Stomach smooth muscle (tissue), 2 donors: ENCODE measurements around the gene SDK2.

Experiments used
- H3K27ac ChIP-seq: one replicate; pipeline ENCODE4 v1.7.0; 2013; ENCODE audit warnings: mild to moderate bottlenecking, low read length, inconsistent platforms
- H3K27me3 ChIP-seq, 2 donors: one replicate each; pipeline ENCODE4 v1.7.0; 2013; ENCODE audit warnings: low read length in 2 of 2; ENCODE audit not compliant: insufficient read depth in 2 of 2, control insufficient read depth in 1 of 2
- H3K36me3 ChIP-seq, 2 donors: one replicate each; pipeline ENCODE4 v1.7.0; 2013; ENCODE audit warnings: low read length in 2 of 2; ENCODE audit not compliant: control insufficient read depth in 2 of 2, insufficient read depth in 2 of 2
- H3K4me1 ChIP-seq: one replicate; pipeline ENCODE4 v1.7.0; 2013; ENCODE audit warnings: low read length; ENCODE audit not compliant: control insufficient read depth, insufficient read depth
- H3K4me3 ChIP-seq, 2 donors: one replicate each; pipeline ENCODE4 v1.7.0; 2013; ENCODE audit warnings: low read length in 2 of 2
- H3K9ac ChIP-seq, 2 donors: one replicate each; pipeline ENCODE4 v1.7.0; 2013; ENCODE audit warnings: low read length in 2 of 2, mild to moderate bottlenecking in 1 of 2
- H3K9me3 ChIP-seq, 2 donors: one replicate each; pipeline ENCODE4 v1.7.0; 2013; ENCODE audit warnings: low read length in 2 of 2; ENCODE audit not compliant: control insufficient read depth in 2 of 2
- donor health status: healthy.
- donor health status: Pancreatic carcinoma.

Gene SDK2

GRCh38 chr17:73653810-73654209, 9.6 kb upstream of the SDK2 start:
- Histone ChIP-seq H3K4me3 (no peak overlapping the region), H3K36me3 (no peaks in the 10 kb centered on the region), H3K27ac (no peak overlapping the region), H3K9me3 (peaks cover 6 to 8% of the 10 kb centered on the region in 2 donors), H3K9ac (no peak overlapping the region), H3K4me1 (peaks cover 3% of the 10 kb centered on the region), H3K27me3 (peaks cover 0 to 8% of the 10 kb centered on the region in 2 donors)

- H3K27me3 ChIP-seq, result peaks cover 6 to 15% of the 10 kb centered on the region in 2 donors
- peaks cover 3% of the 10 kb centered on the region for H3K4me1 ChIP-seq
- H3K27ac ChIP-seq, result no peak overlapping the region
- H3K36me3 ChIP-seq, result no peaks in the 10 kb centered on the region
- H3K4me3 ChIP-seq, result no peak overlapping the region
- no peak overlapping the region for H3K9ac ChIP-seq
- peaks cover 6 to 8% of the 10 kb centered on the region in 2 donors for H3K9me3 ChIP-seq
Measured at GRCh38 chr17:73652886-73653480, 8.7 kb upstream of the SDK2 start.

DNA sequence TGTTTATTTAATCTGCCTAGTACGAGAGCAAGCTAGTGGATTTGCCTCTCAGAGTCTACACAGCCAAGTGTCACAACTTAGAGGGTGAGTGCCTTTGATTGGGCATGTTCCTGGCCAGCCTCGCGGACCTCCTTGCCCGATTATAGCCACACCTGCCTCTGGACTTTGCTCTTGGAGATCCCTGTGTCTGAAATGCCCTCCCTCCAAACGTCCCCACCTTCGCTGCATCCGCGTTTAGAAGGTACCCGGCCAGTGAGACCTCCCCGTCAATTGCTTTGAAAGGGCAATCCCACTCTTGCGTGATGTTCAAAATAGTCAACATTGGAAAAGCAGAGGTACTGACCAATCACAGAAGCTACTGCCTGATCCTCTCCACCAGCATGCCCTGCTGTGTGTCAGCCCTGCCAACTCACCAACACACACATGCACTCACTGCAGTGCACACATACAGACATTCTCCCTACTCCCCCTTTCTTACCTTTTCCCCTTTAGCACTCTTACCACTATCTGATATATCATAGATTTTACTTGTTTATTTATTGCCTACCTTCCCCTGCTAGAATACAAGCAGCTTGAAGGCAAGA, 6.5 kb upstream of the SDK2 start:
- no peaks in the 10 kb centered on the region for H3K36me3 ChIP-seq
- H3K4me1 ChIP-seq, result peaks cover 3% of the 10 kb centered on the region
- no peak overlapping the region for H3K4me3 ChIP-seq
- peaks cover 6 to 8% of the 10 kb centered on the region in 2 donors for H3K9me3 ChIP-seq
- peaks cover 6 to 22% of the 10 kb centered on the region in 2 donors for H3K27me3 ChIP-seq
- no peak overlapping the region for H3K27ac ChIP-seq
- H3K9ac ChIP-seq, result no peak overlapping the region

GRCh38 chr17:73650140-73650539, 5.9 kb upstream of the SDK2 start:
- Histone ChIP-seq H3K27ac (no peak overlapping the region), H3K4me3 (no peak overlapping the region), H3K9ac (no peak overlapping the region), H3K4me1 (peaks cover 8% of the 10 kb centered on the region), H3K36me3 (no peaks in the 10 kb centered on the region), H3K9me3 (peaks cover 6 to 8% of the 10 kb centered on the region in 2 donors), H3K27me3 (peaks cover 6 to 22% of the 10 kb centered on the region in 2 donors)

DNA sequence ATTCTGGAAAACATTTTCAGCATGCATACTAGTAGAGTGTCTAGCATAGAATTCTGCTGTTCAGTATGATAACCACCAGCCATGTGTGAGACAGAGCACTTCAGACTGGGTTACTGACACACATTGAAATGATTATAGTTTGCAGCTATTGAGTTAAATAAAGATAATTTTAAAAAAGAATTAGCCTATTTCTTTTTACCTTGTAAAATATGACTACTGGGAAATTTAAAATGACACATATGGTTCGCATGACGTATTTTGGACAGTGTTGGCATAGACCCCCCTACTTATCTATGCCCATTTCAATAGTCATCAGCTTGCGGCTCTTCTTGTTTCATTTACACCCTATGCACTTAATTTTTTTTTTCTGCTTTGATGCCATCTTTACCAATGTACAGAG, 4.7 kb upstream of the SDK2 start:
- H3K27me3 ChIP-seq, result peaks cover 9 to 22% of the 10 kb centered on the region in 2 donors
- no peaks in the 10 kb centered on the region for H3K36me3 ChIP-seq
- H3K27ac ChIP-seq, result no peak overlapping the region
- no peak overlapping the region for H3K4me3 ChIP-seq
- peaks cover 10% of the 10 kb centered on the region for H3K4me1 ChIP-seq
- H3K9ac ChIP-seq, result no peak overlapping the region
- peaks cover 3% of the 10 kb centered on the region in 2 donors for H3K9me3 ChIP-seq

DNA sequence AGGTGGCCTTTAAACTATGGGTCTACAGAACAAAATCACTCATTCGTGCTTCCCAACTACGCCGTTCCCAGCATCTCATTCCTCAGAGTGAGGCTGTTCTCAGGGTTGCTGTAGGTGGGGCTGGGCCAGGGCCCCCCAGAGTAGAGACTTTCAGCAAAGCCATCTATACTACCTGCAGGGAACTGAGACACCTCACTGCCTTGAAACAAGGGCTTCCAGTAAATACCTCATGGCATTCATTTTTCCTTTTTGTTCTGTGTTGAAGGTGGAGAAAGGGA, 4.2 kb upstream of the SDK2 start:
- H3K27me3 ChIP-seq, result peaks cover 11 to 23% of the 10 kb centered on the region in 2 donors

GRCh38 chr17:73647772-73648542, 3.7 kb upstream of the SDK2 start:
- peaks cover 0 to 2% of the 10 kb centered on the region in 2 donors for H3K9me3 ChIP-seq
- peaks cover 16 to 26% of the 10 kb centered on the region in 2 donors for H3K27me3 ChIP-seq
- H3K27ac ChIP-seq, result no peak overlapping the region
- H3K4me1 ChIP-seq, result peaks cover 18% of the 10 kb centered on the region
- H3K9ac ChIP-seq, result no peak overlapping the region
- no peaks in the 10 kb centered on the region for H3K36me3 ChIP-seq
- no peak overlapping the region for H3K4me3 ChIP-seq

More for the DNA sequence above, 4.2 kb upstream of the SDK2 start:
- H3K4me3 ChIP-seq, result no peak overlapping the region
- H3K9me3 ChIP-seq, result peaks cover 0 to 2% of the 10 kb centered on the region in 2 donors
- H3K9ac ChIP-seq, result no peak overlapping the region
- H3K27ac ChIP-seq, result no peak overlapping the region
- H3K4me1 ChIP-seq, result peaks cover 12% of the 10 kb centered on the region
- no peaks in the 10 kb centered on the region for H3K36me3 ChIP-seq

DNA sequence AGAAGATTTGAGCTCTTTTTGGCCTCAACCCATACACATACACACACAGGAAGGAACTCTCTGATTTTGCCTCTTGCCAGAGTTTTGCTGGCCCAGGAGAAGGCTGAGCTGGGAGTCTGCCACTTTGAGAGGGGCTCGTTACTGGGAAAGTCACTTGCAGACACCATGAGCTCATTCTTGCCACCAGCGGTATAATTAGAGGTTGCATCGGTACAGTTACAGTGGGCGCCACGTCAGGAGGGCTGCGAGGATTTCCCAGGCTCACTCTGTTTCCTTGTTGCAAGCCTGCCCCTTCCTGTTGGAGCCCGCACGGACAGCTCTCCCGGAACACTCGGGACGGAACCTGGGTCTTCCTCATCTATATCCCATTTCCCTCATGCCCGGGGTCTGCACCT, 3.1 kb upstream of the SDK2 start:
- Histone ChIP-seq H3K27ac (no peak overlapping the region), H3K9me3 (no peaks in the 10 kb centered on the region), H3K27me3 (peaks cover 18 to 29% of the 10 kb centered on the region in 2 donors), H3K36me3 (no peaks in the 10 kb centered on the region), H3K9ac (no peak overlapping the region), H3K4me1 (peaks cover 21% of the 10 kb centered on the region), H3K4me3 (no peak overlapping the region)

DNA sequence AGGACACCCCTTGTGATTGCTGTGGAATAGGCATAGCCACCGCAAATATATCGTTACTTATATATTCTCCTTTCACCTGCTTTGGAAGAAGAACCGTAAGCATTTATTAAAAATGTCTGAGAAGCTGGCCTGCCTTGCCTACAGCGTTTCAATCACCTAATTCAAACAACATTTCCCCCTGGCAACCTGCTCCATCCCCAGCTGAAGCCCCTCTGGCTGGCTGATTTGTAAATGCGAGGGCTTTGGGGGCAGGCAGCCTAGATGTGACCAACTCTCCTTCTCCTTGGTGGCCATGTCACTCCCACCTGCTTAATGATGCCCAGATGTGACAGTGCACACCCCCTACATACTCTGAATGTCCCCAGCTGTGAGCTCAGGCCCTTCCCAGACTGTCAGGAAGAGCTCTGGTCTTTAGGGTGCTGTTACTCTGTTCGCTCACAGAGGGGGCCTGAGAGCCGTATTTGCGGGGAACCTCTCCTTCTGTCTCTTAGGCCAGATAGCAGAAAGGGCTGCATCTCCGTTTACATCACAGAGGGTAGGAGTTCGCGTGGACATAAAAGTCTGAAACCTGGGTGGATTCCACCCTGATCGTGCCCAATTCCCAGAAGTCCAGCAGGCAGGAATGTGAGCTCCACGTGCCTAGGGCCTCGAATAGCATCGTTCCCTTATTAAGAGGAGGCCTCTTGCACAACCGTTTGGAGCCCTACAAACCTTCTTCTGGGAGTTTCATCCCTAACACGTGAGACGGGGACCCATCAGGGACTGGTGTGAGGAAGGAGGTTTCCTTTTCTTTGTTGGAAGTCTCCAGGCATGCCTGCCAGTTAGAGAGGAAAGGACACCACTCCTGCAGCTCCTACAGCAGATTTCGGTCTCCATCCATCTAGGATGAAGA, 2.4 kb upstream of the SDK2 start:
- Histone ChIP-seq H3K4me3 (no peak overlapping the region), H3K27ac (no peak overlapping the region), H3K27me3 (peaks cover 22 to 33% of the 10 kb centered on the region in 2 donors), H3K4me1 (peaks cover 21% of the 10 kb centered on the region), H3K9ac (no peak overlapping the region), H3K9me3 (no peaks in the 10 kb centered on the region), H3K36me3 (no peaks in the 10 kb centered on the region)

GRCh38 chr17:73645050-73645871, 1.0 kb upstream of the SDK2 start:
- Histone ChIP-seq H3K27ac (no peak overlapping the region), H3K9me3 (no peaks in the 10 kb centered on the region), H3K9ac (no peak overlapping the region), H3K4me3 (peak overlapping the region; percentile 29 to 68), H3K27me3 (peaks cover 28 to 41% of the 10 kb centered on the region in 2 donors), H3K36me3 (no peaks in the 10 kb centered on the region), H3K4me1 (peaks cover 21% of the 10 kb centered on the region)
